Measurements from ENCODE around the gene TECPR1.
"Not testable (repeated sequence)": the region's sequence is repeated elsewhere in the genome, so short reads cannot be mapped to it uniquely, and the experiment has no call there.

TECPR1 gene

DNA sequence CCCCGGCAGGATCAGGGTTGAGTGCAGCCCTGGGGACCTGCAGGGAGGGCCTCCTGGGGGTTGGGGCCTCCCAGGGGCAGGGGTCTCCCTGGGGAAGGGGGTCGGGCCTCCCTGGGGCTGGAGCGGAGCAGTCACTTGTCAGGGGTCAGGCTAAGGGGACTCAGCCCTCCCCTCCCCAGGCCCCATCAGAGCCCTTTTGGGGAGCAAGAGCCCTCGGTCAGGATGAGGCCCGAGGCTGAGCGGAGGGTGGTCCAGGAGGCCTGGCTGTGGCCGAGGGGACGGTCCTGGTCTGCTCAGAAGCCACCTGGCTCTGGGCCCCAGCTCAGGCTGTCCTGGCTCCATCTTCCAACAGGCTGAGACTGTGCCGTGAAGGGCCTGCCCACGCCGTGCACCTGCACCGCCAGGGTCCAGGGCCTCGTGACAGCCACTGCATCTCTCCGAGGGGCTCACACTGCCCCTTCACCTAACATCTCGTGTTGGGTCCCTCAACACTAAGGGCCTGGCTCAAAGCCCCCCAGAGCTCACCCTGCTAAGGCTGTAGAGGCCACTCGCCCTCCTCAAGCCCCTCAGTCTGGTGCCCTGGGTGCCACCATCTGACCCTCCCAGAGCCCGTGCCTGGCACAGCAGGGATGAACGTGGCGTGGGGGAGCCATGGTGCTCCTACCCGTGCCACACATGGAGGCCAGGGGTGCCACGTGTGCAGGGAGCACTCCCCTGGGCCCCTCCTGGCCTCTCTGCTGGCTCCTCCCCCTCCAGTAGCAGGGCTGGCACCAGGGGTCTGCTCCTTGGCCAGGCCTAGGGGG lies 27.9 kb downstream of the TECPR1 start:
- no peak for DNase-seq

DNA sequence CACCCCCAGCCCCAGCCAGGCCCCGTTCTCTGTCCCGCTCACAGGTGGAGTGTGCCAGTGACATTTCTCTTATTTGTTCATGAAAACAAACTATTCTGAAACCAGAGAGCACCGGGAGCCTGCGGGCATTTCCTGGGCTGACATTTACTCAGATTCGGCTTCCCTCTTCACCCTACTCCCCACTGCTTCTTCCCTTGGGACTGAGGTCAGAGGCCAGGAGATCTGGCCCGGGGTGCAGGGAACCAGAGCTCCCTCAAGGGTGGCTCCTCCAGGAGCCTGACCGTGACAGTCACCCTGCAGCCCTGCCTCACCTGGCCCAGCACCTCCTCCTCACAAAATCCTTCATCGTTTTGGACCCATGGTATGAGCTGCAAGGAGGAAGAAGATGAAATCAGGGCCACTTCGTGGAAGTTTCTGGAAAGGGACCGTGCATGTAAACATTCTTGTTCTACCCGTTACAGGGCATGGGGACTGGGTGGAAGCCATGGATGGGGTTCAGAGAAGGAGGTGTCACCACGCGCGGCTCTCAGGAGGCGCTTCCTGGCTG lies 28.6 kb downstream of the TECPR1 start:
- no peak for DNase-seq

DNA sequence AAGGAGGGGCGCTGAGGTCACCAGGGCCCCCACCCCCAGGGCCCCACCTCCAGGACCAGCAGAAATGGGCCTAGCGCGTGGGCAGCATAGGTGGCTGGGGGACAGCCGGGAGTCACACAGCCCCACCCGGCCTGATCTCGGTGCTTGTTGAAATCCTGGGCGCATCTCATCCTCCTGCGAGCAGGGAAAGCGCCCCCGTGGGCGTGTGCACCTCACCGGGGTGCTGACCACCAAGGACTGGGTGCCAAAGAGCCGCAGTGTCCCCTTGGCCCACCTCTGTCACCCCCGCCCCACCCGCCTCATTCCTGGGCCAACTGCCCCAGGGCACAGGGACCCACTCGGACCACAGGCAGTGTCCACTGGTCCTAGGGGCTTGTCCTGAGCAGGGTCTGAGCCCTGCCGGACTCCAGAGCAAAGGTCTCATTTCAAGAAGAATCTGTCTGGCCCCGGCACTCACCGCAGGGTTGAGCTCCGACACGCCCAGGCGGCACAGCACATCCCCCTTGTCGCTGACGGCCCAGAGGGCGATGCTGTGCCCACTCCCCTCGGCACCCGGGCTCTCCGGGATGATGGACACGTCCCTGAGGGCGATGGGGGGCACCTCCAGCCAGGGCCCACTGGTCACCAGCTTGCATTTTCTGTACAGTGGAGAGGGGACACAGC lies 29.4 kb downstream of the TECPR1 start:
- DNase-seq: no peak

DNA sequence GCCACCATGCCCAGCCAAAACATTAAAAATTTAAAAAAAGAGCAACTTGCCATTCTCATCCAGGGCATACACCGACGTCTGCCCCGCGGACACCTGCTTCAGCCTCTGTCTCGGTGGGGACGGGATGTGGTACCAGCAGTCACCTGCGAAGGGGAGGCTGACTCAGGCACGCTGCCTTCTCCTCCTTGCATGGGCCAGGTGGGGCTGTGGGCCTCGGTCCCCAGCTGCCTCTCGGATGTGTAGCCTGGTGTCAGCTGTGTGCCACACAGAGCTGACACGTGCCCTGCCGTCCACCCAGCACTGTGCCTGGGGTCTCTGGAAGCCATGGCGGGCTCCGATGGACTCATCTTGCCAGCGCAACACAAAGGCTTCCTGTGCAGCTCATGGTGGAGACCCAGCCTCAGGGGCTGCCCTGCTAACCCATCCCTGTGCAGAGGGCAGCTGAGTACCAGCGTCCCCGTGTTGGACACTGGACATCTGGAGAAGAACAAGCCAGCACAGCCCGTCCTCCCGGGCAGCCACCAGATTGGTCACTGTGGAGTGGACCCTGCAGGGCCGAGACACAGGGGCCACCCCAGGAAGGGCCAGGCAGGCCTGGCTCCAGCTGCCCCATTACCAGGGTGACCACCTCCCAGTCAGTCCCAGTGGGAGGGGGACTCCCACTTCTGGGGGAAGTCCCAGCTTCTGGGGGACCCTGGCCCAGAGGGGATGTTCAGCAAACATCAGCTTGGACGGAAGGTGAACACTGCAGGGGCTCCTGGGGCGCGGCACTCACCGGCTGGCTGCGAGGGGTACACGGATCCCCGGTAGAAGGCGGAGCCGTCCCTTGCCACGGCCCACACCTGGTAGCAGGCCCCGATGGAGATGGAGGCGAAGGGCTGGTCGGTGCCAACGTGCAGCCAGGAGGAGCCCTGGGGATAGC lies 30.2 kb downstream of the TECPR1 start:
- no peak for DNase-seq

DNA sequence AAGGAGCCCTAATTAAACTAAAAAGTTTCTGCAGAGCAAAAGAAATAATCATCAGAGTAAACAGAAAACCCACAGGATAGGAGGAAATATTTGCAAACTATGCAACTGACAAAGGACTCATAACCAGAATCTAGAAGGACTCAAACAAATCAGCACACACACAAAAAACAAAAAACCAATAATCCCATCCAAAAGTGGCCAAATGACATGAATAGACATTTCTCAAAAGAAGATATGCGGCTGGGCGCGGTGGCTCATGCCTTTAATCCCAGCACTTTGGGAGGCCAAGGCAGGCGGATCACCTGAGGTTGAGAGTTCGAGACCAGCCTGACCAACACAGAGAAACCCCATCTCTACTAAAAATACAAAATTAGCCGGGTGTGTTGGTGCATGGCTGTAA lies 32.6 kb downstream of the TECPR1 start:
- not testable (repeated sequence) for DNase-seq

DNA sequence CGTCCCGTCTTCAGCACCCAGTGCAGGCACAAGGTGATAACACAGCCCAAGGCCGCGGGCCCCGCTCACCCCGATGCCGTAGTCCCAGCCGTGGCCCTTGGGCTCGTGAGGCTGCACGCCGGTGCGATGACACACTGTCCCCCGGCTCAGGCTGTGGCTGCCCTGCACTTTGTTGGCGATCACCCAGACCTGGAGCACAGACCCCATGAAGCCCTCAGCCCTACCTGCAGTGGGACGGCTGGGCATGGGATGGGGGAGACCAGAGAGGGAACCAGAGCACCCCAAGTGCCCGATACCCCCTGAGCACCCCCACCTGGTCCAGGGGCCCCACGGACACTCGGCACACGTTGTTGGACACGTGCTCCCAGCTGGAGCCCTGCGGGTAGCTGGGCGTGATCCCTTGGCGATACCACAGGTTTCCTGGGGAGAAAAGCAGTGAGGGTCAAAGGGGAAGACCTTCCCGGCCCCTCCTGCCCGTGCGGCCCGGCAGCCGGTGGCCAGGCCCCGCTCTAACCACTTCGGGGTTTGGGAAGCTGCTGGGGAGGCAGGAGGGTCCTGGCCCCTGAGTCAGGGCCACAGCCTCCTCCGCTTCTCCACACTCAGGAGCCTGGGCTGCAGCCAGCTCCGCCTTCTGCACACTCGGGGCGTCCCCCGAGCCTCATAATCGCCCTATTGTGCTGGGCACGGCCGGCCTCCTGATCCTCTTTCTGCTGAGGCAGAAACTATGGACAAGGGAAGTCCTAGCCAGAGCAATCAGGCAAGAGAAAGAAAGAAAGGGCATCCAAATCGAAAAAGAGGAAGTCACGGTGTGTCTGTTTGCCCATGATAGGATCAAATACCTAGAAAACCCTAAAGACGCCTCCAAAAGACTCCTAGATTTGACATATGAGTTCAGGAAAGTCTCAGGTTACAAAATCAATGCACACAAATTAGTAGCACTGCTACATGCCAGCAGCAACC lies 34.1 kb downstream of the TECPR1 start:
- no peak for DNase-seq

DNA sequence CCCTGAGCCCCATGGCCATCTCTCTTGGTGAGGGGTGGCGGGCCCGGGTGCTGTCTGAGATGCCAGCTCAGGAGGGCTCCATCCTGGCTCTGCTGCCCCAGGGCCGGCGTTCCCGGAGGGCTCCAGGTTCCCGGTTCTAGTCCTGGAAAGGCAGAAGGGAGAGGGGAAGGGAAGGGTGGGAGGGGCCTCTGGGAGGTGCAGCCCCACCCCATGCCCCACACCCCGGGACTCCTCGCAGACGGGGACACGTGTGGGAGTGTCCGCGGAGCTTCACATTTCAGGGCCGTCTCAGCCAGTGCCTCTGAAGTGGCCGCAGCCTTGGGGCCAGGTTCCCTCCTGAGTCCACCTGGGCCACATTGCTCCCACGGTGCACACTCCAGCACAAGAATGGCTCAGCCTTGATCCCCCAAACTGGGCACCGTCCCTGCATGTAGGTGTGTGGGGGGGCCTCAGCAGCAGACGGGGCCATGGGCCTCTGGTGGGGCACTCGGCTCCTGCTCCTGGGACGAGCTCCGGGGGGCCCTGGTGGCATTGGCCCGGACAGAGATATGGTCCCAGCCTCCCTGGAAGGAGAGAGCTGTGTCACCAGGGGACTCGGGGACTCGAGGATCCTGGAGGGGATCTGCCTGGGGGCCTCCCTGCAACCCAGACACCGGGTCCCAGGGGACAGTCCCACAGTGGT lies 35.0 kb downstream of the TECPR1 start:
- no peak for DNase-seq

DNA sequence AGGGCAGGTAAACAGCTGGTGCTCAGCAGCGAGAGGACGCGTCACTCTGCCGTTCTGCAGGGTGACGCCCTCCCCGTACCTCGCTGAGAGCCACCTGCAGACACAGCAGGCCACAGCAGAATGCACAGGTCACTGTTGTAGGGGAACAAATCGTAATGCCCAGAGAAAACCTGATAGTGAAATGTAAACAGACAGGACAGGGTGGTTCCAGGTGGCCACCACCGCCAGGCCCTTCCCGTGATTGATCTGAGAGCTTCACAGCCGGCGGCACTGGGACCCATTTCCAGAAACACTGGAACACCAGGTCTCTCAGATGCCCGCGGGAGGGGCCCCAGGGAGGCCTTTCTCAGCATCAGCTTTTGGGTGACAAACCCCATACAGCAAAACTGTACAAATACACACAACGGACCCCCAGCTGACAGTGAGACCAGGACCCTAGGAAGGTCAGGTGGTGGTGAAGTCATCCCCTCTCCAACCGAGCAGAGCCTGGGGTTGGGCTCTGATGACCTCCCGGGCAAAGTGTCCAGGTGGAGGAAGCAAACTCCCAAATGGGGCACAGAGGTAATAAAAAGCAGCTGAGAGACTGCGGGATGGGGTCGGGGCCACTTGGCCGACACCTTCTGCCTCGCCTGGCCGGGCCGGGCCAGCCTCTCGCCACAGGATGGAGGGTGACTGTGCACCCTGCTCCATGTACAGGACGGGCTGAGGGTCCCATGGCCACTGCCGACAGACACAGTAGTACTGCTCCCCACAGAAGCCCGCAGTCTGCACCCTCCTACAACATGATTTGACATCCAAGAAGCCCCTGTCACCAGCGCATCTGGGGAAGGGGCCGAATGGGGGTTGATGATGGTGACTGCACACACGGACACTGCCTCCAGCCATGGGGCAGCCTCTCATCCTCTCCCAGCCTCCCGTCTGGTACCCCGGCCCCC lies 36.2 kb downstream of the TECPR1 start:
- DNase-seq: no peak

DNA sequence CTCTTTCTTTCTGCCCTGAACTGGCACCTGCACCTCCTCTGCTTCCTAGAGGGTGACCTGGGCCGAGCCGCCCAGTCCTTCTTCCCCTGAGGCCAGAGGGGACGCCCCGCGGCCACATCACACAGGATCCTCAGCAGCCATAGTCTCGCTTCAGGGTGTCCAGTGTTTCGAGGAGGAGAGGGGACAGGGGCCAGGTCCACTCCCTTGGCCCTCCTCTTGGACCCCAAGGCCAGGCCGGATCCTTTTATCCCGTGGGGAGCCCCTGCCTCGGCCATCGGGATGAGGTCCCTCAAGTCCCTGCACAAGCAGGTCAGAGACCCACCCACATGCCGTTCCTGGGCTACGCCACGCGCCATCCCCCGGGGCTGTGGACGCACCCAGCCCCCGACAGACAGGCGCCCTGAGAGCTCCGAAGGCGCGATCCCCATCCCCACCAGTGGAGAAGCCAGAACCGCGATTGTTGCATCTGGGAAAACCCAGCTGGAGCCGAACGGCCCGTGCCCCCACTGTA lies 37.2 kb downstream of the TECPR1 start:
- DNase-seq: no peak

DNA sequence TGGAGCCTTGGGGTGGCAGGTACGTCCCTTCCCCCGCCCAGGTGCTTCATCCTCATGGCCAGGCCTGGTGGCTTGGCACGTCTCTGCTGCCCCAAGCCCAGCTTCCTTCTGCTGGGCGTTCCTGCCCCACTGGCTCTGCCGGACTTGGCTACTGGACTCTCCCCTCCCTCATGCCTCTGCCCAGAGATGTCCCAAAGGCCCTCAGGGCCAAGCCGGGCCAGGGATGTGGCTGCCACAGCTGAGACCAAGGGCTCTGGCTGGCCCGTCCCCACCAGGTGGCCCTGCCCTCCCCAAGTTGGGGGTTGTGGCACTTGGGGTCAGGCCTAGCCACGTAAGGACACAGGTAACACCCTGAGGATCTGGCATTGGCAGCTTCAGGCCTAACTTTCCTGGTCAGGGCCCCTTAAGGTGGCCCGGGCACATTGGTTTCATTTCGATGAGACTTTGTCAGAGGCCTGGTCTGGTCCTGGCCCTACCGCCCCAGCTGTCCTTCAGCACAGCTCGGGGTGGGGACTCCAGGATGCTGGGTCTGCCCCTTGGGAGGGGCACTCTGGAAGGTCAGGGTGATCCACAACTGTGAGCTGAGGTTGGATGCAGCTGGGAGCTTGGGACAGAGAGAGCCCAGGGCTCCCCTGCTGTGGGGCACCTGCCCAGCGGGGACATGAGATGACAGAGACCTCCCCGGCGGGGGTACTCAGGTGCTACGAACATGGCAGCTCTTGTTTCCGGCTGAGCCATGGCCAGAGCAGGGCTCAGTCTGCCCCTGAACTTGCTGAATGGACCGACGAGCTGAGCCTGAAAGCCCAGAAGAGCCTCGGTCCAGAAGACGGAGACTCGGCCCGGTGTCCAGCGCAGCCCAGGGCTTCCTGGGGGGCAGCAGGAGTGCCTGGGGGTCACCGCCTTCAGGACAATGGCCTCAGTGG lies 37.9 kb downstream of the TECPR1 start:
- DNase-seq: no peak

DNA sequence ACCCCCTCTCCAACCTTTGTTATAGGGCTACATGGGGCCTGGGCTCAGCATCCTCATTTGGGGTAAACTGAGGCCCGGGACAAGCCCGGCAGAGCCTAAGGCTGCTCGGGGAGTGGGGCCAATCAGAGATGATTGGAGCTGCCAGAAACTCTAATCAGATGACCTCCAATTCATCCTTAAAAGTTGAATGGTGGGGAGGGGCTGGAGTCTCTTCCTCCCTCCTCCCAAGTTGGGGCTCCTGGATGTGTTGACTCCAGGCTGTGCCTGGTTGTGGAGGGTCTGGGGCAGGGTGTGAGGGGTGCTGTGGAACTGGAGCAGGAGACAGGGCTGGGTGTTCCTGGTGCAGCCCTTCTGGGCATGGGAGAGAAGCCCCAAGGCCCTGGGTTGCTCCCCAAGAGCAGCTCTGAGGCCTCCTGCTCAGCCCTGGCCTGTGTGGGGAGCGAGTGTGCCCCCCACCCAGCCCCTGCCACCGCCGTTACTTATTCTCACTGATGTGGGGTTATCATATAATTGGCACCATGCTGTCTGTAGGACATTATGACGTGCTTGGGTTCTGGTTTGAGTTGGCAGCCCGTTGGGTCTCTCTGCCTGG lies 38.6 kb downstream of the TECPR1 start:
- no peak for DNase-seq

DNA sequence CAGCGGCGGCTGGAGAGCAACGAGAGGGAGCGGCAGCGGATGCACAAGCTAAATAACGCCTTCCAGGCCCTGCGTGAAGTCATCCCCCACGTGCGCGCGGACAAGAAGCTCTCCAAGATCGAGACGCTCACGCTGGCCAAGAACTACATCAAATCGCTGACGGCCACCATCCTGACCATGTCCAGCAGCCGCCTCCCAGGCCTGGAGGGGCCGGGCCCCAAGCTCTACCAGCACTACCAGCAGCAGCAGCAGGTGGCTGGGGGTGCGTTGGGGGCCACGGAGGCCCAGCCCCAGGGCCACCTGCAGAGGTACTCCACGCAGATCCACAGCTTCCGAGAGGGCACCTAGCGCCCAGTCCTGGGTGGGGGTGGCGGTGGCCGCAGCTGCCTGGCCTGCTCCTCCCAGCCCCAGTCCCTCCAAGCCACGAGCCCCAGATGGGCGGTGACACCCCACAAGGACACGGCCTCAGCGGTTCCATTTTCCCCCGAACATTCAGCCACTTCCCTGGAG lies 39.4 kb downstream of the TECPR1 start:
- no peak for DNase-seq

DNA sequence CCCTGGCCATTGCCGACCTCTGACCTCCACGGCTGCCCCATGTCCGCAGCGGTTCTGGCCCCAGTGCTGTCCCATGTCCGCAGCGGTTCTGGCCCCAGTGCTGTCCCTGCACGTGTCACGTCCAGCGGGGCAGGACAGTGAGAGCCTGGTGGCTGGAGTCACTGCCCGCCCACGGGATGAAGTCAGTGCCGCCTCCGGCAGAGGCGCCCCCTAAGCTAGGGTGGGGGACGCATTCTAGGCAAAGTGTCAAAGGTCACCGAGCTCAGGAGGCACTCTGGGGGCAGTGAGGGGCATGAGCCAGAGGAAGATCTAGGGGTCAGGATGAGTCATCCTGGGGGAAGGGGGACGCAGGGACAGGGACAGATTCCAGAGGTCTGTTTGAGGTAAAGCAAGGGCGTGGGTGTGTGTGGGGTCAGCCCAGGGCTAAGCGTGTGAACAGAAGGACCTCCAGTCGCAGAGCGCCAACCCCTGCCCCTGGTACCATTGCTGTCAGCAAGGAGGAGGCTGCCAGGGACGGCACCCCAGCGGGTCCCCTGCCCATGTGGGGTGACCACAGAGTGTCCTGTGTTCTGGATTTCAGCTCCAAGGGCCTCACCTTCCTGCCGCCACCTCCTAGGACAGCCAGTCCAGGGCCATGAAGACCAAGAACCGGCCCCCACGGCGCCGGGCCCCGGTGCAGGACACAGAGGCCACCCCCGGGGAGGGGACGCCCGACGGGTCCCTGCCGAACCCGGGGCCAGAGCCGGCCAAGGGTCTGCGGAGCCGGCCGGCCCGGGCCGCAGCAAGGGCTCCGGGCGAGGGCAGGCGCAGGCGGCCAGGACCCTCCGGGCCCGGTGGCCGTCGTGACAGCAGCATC lies 40.1 kb downstream of the TECPR1 start:
- DNase-seq: peak in 1 of 2 donors; percentile 10

DNA sequence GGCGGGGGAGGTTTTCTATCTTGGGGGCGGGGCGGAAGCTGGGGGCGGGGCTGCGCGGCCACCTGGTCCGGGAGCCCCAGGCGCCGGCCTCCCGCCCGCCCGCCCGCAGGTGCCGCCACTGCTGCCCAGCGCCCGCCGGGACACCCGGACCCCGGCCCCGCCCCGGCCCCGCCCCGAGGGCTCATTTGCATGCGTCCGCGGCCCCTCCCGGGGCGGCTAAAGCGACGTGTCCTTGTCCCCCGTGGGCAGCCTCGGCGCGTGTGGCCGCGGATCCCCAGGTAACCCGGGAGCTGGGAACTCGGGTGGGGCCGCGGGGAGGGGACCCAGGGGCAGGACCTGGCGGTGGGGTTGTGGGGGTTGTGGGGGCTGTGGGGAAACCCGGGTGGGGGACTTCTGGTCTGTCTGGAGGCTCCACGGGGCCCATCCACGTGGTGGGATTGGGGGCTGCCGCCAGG lies 40.8 kb downstream of the TECPR1 start, which contains the start of gene BHLHA15:
Gene BHLHA15 (plus strand): TSS at position 219 of the 455 bp plus-strand sequence. CDS start 871 bp downstream, outside the sequence.
- peak; percentile 14 to 33 for DNase-seq

DNA sequence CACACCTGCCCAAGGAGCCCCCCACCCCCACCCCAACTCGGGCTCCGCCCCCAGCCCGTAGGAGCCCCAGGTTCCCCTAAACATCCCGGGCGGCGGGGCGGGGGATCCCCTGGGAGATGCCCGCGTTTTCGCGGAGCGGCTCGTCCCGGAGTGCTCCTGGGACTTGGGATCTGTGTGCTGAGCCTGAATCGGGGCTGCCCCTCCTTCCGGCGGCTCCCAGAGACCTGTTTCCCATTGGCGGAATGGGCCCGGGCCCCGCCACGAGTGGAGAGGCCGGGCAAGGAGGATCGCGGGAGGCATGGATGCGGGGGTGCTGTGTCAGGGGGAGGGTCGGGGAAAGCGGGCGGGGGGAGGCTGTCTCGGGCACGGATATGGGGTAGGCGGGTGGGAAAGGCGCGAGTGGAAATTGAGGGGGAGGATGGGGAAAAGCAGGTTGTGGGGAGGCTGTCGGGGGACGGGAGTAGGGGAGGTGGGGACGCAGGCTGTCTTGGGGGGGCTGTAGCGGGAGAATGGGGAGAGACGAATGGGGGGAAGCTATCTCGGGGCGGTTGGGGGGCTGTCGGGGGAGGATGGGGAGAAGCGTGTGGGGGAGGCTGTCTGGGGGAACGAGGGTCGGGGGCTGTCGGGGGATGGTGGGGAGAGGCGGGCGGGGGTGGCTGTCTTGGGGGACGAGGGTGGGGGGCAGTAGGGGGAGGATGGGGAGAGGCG lies 41.4 kb downstream of the TECPR1 start:
- DNase-seq: peak in 1 of 2 donors; percentile 1

Measured in CD4-positive, alpha-beta T cell treated with Interleukin-4 for 1 hour (primary cell).